ENCODE measurements around the gene DHX40. TPM values are rescaled to one million over a fixed set of nuclear protein-coding genes. Genes with fewer than 3 reads are reported as not detected.

Gene DHX40
- total RNA-seq, 1 experiment from 2014 or later, result 38.9 TPM

DNA sequence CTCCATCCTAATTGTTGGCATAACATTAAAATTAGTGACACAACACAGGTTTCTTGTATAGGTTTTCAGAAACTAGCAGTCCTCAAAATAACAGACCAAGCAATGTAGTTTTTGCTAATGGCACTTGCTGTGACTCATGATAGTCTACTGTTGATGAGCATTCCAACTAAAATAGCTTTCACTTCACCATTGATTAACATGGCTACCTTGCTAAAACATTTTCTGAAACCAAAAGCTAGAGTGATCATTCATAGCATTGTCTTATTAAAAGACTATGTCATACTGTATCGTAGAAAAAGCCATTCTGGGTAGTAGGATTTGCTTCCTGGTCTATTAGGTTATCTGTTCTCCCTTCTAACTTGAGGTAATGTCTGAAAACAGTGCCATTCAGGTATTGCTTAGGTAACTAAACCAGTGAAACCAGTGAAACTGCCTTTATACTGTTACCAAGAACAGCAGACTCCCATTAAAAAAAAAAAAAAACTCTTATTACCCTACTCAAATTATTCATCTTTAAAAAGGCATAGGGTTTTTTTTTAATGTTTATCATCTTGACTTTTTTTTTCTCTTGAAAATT is 51.8 kb downstream of the DHX40 start:
- Histone ChIP-seq H3K27ac (peak overlapping the region; percentile 91), H3K4me1 (replicated peaks; ENCODE audit: insufficient read depth) (peaks cover 34% of the 10 kb centered on the region)
- CTCF ChIA-PET, result no interaction called here

DNA sequence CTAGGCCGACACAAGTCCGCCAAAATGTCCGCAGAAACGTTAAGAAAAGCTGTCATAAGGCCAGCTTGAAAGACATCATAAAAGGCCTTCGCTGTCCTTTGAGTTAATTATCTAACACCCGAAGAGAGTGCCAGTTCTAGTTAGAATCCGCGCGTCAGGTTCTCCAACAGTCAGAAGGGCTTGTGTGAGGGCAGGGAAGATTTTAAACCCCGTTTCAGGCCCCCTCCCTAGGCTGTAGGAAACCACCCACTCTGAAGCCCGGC is 53.6 kb downstream of the DHX40 start:
- Histone ChIP-seq H3F3A (ENCODE audit: insufficient read depth, low read depth) (peaks cover 15% of the 10 kb centered on the region; the same call in 1 of the 2 replicates), H3K27ac (peak overlapping the region; percentile 91), H4K20me1 (ENCODE audit: insufficient read depth) (peaks cover 34% of the 10 kb centered on the region), H3K79me2 (ENCODE audit: low read depth) (peaks cover 58% of the 10 kb centered on the region), H3K4me2 (peak overlapping the region; percentile 80), H3K27me3 (ENCODE audit: insufficient read depth, low read depth) (no peaks in the 10 kb centered on the region), H3K9me2 (ENCODE audit: insufficient read depth) (no peaks in the 10 kb centered on the region), H3K9me3 (ENCODE audit: insufficient read depth, low read depth) (no peaks in the 10 kb centered on the region), H3K36me3 (ENCODE audit: low read depth) (peaks cover 19% of the 10 kb centered on the region; the same call in 1 of the 2 replicates), H3K4me3 (peak overlapping the region; percentile 76), H2AFZ (peak overlapping the region; percentile 75), H3K4me1 (replicated peaks; ENCODE audit: insufficient read depth) (peaks cover 51% of the 10 kb centered on the region)
- no peak for DNase-seq
- intact Hi-C loops (cut with micrococcal nuclease; ENCODE audit: unreplicated experiment), result loop anchor here (2.0 kb wide), 2 partner anchors 24 to 464 kb away; partner anchors contain the start of genes PRR11 and SKA2
- ChIA-PET CTCF (interaction anchor here (0.6 kb wide), 1 partner anchor 831 kb away, joined by 3 read pairs; no protein-coding TSS in a partner anchor), POLR2A (ENCODE audit: unreplicated experiment) (interaction anchor here (0.6 to 0.8 kb wide), 7 partner anchors 16 to 1676 kb away, joined by 4 to 31 read pairs (median 6); no protein-coding TSS in a partner anchor)
- TF ChIP-seq EZH2 (IDR thresholded peaks at IDR 0.05; ENCODE audit: low read depth), result no peak
- TF ChIP-seq, protein P1, sequence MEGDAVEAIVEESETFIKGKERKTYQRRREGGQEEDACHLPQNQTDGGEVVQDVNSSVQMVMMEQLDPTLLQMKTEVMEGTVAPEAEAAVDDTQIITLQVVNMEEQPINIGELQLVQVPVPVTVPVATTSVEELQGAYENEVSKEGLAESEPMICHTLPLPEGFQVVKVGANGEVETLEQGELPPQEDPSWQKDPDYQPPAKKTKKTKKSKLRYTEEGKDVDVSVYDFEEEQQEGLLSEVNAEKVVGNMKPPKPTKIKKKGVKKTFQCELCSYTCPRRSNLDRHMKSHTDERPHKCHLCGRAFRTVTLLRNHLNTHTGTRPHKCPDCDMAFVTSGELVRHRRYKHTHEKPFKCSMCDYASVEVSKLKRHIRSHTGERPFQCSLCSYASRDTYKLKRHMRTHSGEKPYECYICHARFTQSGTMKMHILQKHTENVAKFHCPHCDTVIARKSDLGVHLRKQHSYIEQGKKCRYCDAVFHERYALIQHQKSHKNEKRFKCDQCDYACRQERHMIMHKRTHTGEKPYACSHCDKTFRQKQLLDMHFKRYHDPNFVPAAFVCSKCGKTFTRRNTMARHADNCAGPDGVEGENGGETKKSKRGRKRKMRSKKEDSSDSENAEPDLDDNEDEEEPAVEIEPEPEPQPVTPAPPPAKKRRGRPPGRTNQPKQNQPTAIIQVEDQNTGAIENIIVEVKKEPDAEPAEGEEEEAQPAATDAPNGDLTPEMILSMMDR (conservative IDR thresholded peaks at IDR 0.05), result no peak
- no TSS peak for BruUV-seq (replicated peaks)

More for the DNA sequence above, 51.8 kb downstream of the DHX40 start:
- peaks cover 15% of the 10 kb centered on the region; the same call in 1 of the 2 replicates for H3F3A ChIP-seq (ENCODE audit: insufficient read depth, low read depth)
- DNase-seq, result peak in 1 of 2 experiments; percentile 87
- H3K4me3 ChIP-seq, result peak overlapping the region; percentile 76; the same call in 1 of the 2 replicates
- peaks cover 4% of the 10 kb centered on the region; the same call in 1 of the 2 replicates for H3K36me3 ChIP-seq (ENCODE audit: low read depth)
- H3K27me3 ChIP-seq (ENCODE audit: insufficient read depth, low read depth), result no peaks in the 10 kb centered on the region
- H4K20me1 ChIP-seq (ENCODE audit: insufficient read depth), result peaks cover 16% of the 10 kb centered on the region
- intact Hi-C loops (cut with micrococcal nuclease; ENCODE audit: unreplicated experiment), result no loop called here
- H3K9me3 ChIP-seq (ENCODE audit: insufficient read depth, low read depth), result no peaks in the 10 kb centered on the region
- TF ChIP-seq EZH2 (IDR thresholded peaks at IDR 0.05; ENCODE audit: low read depth), result no peak
- TF ChIP-seq, protein P1 (conservative IDR thresholded peaks at IDR 0.05), result no peak
- peak overlapping the region; percentile 80 for H3K4me2 ChIP-seq
- no TSS peak for BruUV-seq (replicated peaks)
- no peaks in the 10 kb centered on the region for H3K9me2 ChIP-seq (ENCODE audit: insufficient read depth)
- H3K79me2 ChIP-seq (ENCODE audit: low read depth), result peaks cover 41% of the 10 kb centered on the region
- POLR2A ChIA-PET (ENCODE audit: unreplicated experiment), result interaction anchor here (0.6 kb wide), 2 partner anchors 315 to 401 kb away, joined by 5 to 14 read pairs; no protein-coding TSS in a partner anchor
- H2AFZ ChIP-seq, result no peak overlapping the region

DNA sequence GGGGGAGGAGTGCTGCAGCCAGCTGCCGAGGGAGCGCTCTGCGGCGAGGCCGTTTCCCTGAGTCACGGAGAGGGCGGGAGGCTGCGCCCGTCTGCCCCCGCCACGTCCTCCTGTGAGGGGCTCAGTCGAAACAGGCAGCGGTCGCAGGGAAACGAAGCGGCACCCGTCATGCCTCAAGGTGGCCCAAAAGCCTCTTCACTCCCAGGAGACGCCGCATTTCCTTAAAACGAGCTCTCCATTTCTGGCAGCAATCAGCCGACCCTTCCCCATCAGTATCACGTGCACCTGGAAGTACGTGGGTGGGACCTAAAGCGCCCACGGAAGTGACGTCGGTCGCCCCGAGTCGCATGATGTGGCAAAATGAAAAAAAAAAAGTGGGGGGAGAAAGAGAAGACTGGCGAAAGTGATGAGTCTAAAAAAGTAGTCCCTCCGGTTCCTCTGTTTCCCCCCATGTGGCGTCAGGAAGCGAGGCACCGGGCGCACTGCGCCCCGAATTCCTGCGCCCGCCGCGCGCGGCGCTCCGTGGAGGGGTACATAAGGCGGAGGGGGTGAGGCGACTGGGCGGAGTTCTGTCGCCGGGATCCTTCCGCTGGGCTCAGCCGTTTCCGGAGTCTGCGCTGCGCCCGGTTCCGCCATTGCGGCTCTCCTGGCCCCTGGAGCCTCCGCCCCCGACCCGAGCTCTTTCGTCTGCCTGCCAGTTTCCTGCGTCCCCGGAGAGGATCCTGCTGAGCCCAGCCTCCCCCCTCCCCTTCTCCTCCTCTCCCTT is 54.1 kb downstream of the DHX40 start, which contains the start of gene CLTC:
TSS of gene CLTC (plus strand) at position 598 of the 766 bp plus-strand sequence. CDS start 237 bp downstream, outside the sequence.
- Histone ChIP-seq H4K20me1 (ENCODE audit: insufficient read depth) (peaks cover 39% of the 10 kb centered on the region), H3K4me1 (replicated peaks; ENCODE audit: insufficient read depth) (peaks cover 56% of the 10 kb centered on the region), H3K9me3 (ENCODE audit: insufficient read depth, low read depth) (no peaks in the 10 kb centered on the region), H3K27ac (peak within 1 kb of the TSS; percentile 91), H3K36me3 (ENCODE audit: low read depth) (peaks cover 22% of the 10 kb centered on the region; the same call in 1 of the 2 replicates), H2AFZ (peak within 1 kb of the TSS; percentile 75), H3K9me2 (ENCODE audit: insufficient read depth) (no peaks in the 10 kb centered on the region), H3F3A (ENCODE audit: insufficient read depth, low read depth) (peaks cover 15% of the 10 kb centered on the region; the same call in 1 of the 2 replicates), H3K27me3 (ENCODE audit: insufficient read depth, low read depth) (no peaks in the 10 kb centered on the region), H3K79me2 (ENCODE audit: low read depth) (peaks cover 63% of the 10 kb centered on the region), H3K4me3 (peak within 1 kb of the TSS; percentile 76), H3K4me2 (peak within 1 kb of the TSS; percentile 80)
- no TSS peak for BruUV-seq (replicated peaks)
- DNase-seq, result peak; percentile 88 to 89
- ChIA-PET CTCF (interaction anchor here (0.6 kb wide), 1 partner anchor 831 kb away, joined by 3 read pairs; no protein-coding TSS in a partner anchor), POLR2A (ENCODE audit: unreplicated experiment) (interaction anchor here (0.5 to 0.8 kb wide), 12 partner anchors 15 to 1676 kb away, joined by 3 to 31 read pairs (median 5); partner anchors contain the start of gene SKA2)
- TF ChIP-seq, protein P1 (conservative IDR thresholded peaks at IDR 0.05), result no peak
- no peak for TF ChIP-seq EZH2 (IDR thresholded peaks at IDR 0.05; ENCODE audit: low read depth)
- intact Hi-C loops (cut with micrococcal nuclease; ENCODE audit: unreplicated experiment), result loop anchor here (2.0 kb wide), 2 partner anchors 23 to 465 kb away; partner anchors contain the start of genes PRR11 and SKA2

All from PC-9 (cell line).